Peyer's patch (tissue), 4 donors: ENCODE results near the gene TBX21. TPM values are rescaled to one million over a fixed set of nuclear protein-coding genes. Genes with fewer than 3 reads are reported as not detected.

Experiments
- DNase-seq, 3 donors: peaks; one replicate each; pipeline ENCODE4 v3.0.0-alpha.2; 2017 to 2019
- H3K27ac ChIP-seq, 4 donors: fragments of 200-600 bp; sonication (generic); one replicate each; pipeline ENCODE4 v1.5.1; 2016 to 2019
- H3K27me3 ChIP-seq, 2 donors: fragments of 200-600 bp; sonication (generic); one replicate each; pipeline ENCODE4 v1.5.1; 2019
- H3K36me3 ChIP-seq, 3 donors: fragments of 200-600 bp; sonication (generic); one replicate each; pipeline ENCODE4 v1.5.1; 2016 to 2019
- H3K4me1 ChIP-seq, 4 donors: fragments of 200-600 bp; sonication (generic); one replicate each; pipeline ENCODE4 v1.5.1; 2016 to 2019
- H3K4me3 ChIP-seq, 4 donors: fragments of 200-600 bp; sonication (generic); 1 replicate in 3 of 4; 2 replicates in 1 of 4; pipeline ENCODE4 v1.5.1; 2016 to 2019; ENCODE audit warnings: mild to moderate bottlenecking in 1 of 4
- H3K9me3 ChIP-seq, 4 donors: fragments of 200-600 bp; sonication (generic); one replicate each; pipeline ENCODE4 v1.5.1; 2016 to 2019; ENCODE audit warnings: mild to moderate bottlenecking in 1 of 4
- CTCF ChIP-seq, 6 experiments: fragments of 450-650 bp in 4 of 6; fragments of 200-600 bp in 2 of 6; sonication (generic) in 1 of 6; IDR thresholded peaks; one replicate each; pipeline ENCODE4 v1.5.1; 2017 to 2019; ENCODE audit warnings: antibody characterized with exemption in 6 of 6, mild to moderate bottlenecking in 3 of 6, moderate library complexity in 1 of 6
- POLR2A ChIP-seq, 2 donors: fragments of 450-650 bp; IDR thresholded peaks; one replicate each; pipeline ENCODE4 v1.5.1; 2017; ENCODE audit warnings: antibody characterized with exemption in 2 of 2, mild to moderate bottlenecking in 2 of 2, moderate library complexity in 2 of 2
- total RNA-seq, 4 donors: library from RNA; depleted of rRNA; stranded (reverse); fragments of >200 nt; gene quantifications; one replicate each; pipeline ENCODE4 v1.1.0, GENCODE V29; 2016

TBX21 gene
- total RNA-seq, 4 donors from 2014 or later = 0.53 to 0.85 (median 0.67) TPM; not detected in 1

DNA sequence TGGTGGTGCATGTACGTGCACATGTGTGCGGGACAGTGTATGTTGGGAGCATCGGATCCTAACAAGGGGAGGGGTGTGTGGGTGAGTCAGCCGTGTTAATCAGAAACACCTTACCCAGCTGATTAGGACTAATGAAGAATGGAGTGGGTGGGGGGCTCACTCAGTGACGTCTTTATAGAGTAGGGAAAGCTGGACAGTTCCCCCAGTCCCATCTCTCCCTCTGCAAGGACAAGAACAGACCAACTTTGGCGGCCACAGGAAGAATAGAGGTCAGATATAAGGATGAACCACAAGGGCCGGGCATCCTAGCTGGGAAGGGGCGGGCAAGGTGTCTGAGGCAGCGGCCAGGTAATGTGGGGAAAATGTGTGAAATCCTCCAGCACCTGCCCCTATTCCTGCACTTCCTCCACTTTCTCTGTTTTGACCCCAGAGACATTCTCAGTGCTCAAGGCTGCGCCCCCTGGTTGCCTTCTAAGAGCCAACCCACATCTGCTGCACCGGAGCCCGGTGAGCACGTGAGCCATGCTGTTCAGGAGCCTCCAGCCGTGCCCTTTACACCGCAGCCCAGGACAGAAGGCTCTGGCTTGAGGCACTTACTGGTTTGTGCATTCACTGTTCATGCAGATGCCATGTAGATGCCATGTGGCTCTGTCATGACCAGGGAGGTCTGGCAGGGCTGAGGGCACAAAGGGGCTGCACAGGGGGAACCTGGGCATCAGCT, 18.9 kb upstream of the TBX21 start:
- Histone ChIP-seq H3K36me3 (peaks cover 0 to 7% (median 0%) of the 10 kb centered on the region in 3 donors), H3K4me3 (no peak overlapping the region), H3K27ac (no peak overlapping the region), H3K4me1 (peaks cover 0 to 20% (median under 1%) of the 10 kb centered on the region in 4 donors), H3K27me3 (no peaks in the 10 kb centered on the region), H3K9me3 (no peaks in the 10 kb centered on the region)
- peak in 2 of 3 donors; percentile 48 to 66 for DNase-seq
- TF ChIP-seq POLR2A (IDR thresholded peaks at IDR 0.05) (no peak), CTCF (IDR thresholded peaks at IDR 0.05) (no peak)

GRCh38 chr17:47714773-47715396, 18.2 kb upstream of the TBX21 start:
- DNase-seq = peak in 2 of 3 donors; percentile 78 to 84
- Histone ChIP-seq H3K27me3 (no peaks in the 10 kb centered on the region), H3K4me1 (peaks cover 0 to 20% (median 0%) of the 10 kb centered on the region in 4 donors), H3K27ac (no peak overlapping the region), H3K36me3 (peaks cover 0 to 7% (median 0%) of the 10 kb centered on the region in 3 donors), H3K9me3 (no peaks in the 10 kb centered on the region), H3K4me3 (no peak overlapping the region)
- TF ChIP-seq CTCF (IDR thresholded peaks at IDR 0.05) (no peak), POLR2A (IDR thresholded peaks at IDR 0.05) (no peak)

DNA sequence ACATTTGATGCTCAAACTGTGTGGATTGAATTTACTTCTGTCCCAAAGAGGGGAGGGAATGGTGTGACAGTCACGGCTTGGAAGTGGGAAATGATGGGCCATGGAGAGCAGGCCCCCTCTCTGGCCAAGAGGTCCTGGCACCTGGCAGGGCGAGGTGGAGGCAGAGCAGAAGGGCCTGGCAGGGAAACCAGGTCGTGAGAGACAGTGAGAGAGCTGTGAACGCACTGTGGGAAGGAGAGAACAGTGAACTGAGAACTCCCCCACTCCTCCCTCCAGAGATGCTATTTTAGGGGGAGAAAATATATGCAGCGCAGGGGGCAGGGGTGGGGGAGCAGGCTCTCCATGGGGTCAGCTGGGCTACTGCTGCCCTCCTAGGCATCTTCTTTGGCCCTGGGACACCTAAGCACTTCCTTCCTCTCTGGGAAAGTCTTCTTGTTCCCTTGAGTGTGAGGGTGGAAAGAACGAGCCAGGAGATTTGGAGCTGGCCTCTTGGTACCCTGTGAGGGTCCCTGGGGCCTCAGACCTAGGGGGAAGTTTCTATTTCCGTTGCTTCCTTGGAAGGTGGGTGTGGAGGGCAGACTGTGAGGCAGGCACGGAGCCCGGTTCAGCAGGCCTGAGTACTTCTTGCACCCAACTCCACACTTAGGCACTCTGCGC, 17.2 kb upstream of the TBX21 start:
- Histone ChIP-seq H3K27me3 (peaks cover 0 to 3% of the 10 kb centered on the region in 2 donors), H3K36me3 (peaks cover 0 to under 1% (median 0%) of the 10 kb centered on the region in 3 donors), H3K9me3 (no peaks in the 10 kb centered on the region), H3K4me1 (peaks cover 0 to 20% (median under 1%) of the 10 kb centered on the region in 4 donors), H3K27ac (no peak overlapping the region), H3K4me3 (no peak overlapping the region)
- DNase-seq = no peak
- no peak for TF ChIP-seq CTCF (IDR thresholded peaks at IDR 0.05)
- TF ChIP-seq POLR2A (IDR thresholded peaks at IDR 0.05) = no peak

- peaks cover 0 to 9% of the 10 kb centered on the region in 2 donors for H3K27me3 ChIP-seq
- TF ChIP-seq CTCF (IDR thresholded peaks at IDR 0.05) (no peak), POLR2A (IDR thresholded peaks at IDR 0.05) (no peak)
These were observed 16.7 kb upstream of the TBX21 start for GRCh38 chr17:47716375-47716774.

DNA sequence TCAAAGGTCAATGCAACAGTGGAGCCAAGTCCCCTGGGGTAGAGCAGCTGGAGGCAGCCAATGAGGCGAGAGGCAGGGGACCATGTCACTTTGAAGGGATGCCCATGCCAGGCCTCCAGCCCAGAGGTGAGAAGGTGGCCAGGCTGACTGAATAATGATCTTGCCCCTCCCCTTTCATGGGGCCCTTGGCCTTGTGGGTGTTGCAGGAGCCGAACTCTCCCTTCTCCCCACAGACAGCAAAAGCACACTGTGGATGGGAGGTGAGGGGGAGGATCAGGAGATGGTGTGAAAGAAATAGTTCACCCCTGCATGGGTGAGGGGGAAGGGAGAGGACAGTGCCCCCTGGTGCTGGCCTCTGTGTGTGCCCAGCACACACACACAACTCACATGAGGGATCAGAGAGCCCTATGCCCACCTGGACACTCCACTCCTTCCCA, 15.8 kb upstream of the TBX21 start:
- H3K9me3 ChIP-seq = no peaks in the 10 kb centered on the region
- H3K4me1 ChIP-seq = peaks cover 0 to 26% (median 9%) of the 10 kb centered on the region in 4 donors
- H3K27ac ChIP-seq = no peak overlapping the region
- DNase-seq = no peak
- TF ChIP-seq POLR2A (IDR thresholded peaks at IDR 0.05) (no peak), CTCF (IDR thresholded peaks at IDR 0.05) (peak in 3 of 6 experiments; percentile 9 to 20 (median 20))
- peaks cover 0 to 15% of the 10 kb centered on the region in 2 donors for H3K27me3 ChIP-seq
- no peak overlapping the region for H3K4me3 ChIP-seq
- H3K36me3 ChIP-seq = no peaks in the 10 kb centered on the region

More at GRCh38 chr17:47716375-47716774, 16.7 kb upstream of the TBX21 start:
- H3K4me1 ChIP-seq = peaks cover 0 to 21% (median 4%) of the 10 kb centered on the region in 4 donors
- no peaks in the 10 kb centered on the region for H3K9me3 ChIP-seq
- H3K4me3 ChIP-seq = no peak overlapping the region
- no peaks in the 10 kb centered on the region for H3K36me3 ChIP-seq
- H3K27ac ChIP-seq = no peak overlapping the region
- no peak for DNase-seq
